Measurements from ENCODE around the gene BTK. TPM values are rescaled to one million over a fixed set of nuclear protein-coding genes. Genes with fewer than 3 reads are reported as not detected.

BTK gene
- polyA plus RNA-seq, 12 donors: 1.2 to 10.6 (median 2.5) TPM; not detected in 2

GRCh38 chrX:101394372-101394771 lies 8.4 kb upstream of the BTK start:
- DNase-seq: no peak

DNA sequence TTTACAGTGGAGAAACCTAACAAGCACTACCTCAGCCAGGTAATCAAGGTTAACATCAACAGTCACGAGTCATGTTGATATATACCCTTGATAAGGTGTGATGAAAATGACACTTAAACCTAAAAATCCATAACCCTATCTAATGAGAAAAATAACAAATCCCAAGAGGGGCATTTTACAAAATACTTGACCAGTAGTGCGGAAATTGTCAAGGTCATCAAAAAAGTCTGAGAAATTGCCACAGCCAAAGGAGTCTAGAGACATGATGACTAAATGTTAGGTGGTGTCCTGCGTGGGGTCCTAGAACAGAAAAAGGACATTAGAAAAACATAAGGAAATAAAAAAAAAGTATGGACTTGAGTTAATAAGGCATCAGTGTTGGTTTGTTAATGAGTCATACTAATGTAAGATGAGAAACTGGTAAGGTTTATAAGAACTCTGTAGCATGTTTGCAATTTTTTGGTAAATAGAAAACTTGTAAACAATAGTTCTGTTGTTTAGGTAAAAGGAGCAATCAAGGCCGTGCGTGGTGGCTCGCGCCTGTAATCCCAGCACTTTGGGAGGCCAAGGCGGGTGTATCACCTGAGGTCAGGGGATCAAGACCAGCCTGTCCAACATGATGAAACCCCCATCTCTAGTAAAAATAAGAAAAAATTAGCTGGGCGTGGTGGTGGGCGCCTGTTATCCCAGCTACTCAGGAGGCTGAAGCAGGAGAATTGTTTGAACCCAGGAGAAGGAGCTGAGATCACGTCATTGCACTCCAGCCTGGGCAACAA lies 7.7 kb upstream of the BTK start:
- DNase-seq: no peak

GRCh38 chrX:101391831-101392230 lies 5.8 kb upstream of the BTK start:
- no peak for DNase-seq

DNA sequence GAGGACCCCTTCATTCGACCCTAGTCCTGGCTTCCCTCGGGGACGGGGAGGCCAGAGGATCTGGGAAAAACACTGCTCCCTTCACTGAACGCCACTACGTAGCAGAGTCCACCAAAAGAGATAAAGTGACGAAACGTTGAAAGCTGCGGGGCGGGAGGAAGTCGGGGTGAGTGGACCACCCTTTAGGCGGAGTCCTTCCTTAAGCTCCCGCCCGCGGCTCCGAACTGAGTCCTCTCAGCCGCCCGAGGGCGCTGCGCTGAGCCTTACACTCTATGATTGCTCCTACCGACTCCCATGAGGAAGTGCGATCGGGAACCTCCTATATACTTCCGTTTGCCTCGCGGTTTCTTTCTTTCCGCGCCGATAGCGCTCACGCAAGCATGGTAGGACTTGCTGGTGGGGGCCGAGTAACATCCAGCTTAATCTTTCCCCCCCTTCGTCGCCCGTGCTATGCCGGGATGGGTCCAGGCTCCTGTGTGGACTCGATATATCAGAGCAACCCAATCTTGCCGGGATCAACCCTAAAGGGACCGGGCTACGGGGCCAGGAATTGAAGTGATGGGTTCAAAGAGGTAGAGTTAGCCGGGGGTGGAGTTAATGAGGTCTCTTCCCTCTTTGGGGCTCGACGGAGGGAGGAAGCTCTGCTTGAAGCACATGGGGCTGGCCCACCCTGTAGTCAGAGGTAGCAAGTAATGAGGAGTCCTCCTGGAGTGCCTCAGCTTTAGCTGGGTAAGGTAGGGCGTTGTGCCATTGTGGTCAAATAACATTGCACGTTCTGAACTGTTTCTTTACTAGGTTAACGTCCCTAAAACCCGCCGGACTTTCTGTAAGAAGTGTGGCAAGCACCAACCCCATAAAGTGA lies 4.9 kb upstream of the BTK start, which contains the start of gene RPL36A:
Gene RPL36A, plus strand, starts transcription at position 348 of the 862 bp plus-strand sequence. Its CDS starts 33 bp downstream, at position 381.
- peak; percentile 88 for DNase-seq

DNA sequence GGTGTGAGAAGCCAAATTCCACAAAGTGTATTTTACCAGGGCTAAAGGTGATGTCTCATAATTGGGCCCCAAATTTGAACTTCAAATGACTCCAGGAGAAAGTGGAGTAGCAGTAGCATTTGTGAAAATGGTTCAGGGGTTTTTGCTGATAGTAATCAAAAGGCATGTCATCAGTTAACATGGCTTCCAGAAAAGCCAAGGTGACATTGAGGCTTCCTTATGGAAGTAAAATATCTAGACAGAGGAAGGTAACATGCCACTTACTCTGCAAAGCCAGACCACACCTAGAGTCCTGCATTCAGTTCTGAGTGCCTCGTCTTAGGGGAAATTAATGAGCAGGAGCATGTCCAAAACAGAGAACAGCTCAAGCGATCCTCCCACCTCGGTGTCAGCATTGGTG lies 2.6 kb upstream of the BTK start:
- no peak for DNase-seq

- DNase-seq: no peak
Observed at GRCh38 chrX:101386542-101386885, 523 bp upstream of the BTK start.

DNA sequence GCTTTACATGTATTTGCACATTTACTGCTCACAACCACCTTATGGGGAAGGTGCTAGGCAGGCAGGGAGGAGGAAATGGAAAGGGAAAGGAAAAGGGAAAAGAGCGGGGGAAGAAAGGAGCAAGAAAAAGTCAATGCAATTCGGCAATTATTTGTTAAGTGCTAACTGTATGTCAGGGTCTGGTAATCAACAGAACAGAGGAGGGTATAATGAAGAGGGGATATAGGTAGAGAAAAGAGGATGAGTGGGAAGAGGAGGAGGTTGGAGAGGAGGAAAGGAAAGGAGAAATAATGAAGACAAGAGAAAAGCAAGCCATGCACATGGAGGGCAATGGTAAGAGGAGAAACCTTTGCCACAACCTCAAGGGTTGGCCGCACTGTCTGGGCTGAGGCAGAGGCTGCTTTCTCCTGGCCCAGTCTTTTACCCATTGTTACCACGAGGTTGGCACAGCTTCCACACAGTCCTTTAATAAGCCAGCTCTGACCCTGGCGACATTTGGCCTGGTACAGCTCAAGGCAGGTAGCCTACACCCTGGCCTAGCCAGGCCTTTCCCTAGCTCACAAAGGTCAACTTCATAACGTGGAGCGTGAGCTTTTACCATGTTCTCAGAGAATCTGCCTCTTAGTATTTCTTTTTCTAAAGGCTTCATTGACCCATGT lies 836 bp downstream of the BTK start:
- DNase-seq: no peak

GRCh38 chrX:101383679-101384205 lies 2.2 kb downstream of the BTK start:
- no peak for DNase-seq

DNA sequence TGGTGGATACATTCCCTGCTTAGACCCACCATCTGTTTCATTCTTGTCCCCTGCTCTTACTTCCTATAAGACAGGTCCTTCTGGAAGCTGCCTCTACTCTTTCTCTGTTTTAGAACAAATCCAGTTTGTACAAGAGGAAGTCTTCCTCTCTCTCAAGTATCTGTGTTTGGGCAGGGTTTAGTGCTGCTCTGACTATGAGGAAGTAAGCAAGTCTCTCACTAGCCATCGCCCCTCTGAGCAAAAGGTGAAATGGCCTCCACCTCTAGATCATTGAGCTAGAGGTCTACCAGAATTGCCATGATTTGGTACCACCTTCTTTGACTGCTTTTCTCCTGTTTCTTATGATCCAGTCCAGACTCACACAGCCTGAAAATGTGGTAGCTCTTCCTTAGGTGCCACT lies 8.4 kb downstream of the BTK start:
- DNase-seq: no peak

DNA sequence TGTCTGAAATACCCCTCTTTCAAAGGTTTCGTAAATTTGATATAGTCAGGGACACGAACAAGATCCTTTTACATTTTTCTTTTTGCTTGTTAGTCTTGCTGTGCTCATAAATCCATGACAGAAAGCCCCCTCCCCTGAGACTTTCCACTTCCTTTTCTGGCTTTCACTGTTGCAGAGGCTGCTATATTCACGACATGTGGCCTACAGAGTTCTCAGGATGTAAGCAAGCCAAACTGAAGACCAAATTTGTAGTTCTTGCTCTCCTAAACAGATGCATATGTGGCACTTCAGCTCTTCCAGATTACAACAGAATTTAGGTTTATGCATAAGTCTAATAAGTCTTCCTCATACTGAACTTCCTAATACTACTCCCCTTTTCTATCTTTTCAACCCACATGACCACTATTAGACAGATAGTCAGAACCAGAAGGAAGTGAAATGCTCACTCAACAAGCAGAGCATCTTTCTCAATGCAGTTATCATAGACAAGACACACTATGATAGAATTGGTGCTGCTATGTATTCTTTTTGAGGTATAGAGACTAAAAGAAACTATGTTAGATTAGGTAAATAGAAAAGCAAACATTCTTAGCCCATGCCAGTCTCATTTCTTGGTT lies 15.0 kb downstream of the BTK start:
- no peak for DNase-seq

DNA sequence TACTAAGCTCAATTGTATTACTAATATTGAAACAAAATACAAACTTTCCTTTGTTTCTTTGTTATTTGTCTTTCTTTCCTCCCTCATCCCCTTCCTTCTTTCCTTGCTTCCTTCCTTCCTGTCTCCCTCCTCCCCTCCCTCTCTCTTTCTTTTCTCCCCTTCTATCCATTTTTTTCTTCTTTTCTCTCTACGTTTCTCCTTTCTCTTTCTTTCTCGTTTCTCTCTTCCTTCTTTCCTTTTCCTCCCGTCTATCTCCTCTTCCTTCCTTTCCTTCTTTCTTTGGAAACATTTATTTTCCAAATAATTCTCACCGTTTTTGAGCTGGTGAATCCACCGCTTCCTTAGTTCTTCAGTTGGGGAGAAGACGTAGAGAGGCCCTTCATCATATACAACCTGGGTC lies 16.3 kb downstream of the BTK start:
- DNase-seq: no peak

DNA sequence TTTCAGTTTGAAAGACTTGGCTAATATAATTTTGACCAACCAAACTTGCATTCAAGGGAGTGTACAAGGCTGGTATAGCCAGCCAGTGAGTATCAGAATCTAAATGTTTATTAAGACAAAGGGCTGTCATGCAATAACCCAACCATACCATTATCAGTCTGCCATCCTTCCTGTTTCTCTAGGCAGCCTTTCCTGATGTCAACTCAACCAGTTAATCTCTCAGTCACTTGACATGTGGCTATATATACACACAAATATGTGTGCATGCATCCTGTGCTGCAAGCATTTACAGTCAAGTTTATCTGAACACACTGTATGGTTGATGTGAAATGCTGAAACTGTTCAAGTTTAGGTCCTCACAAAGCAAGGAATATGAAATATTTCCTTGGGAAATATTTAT lies 17.2 kb downstream of the BTK start:
- no peak for DNase-seq

DNA sequence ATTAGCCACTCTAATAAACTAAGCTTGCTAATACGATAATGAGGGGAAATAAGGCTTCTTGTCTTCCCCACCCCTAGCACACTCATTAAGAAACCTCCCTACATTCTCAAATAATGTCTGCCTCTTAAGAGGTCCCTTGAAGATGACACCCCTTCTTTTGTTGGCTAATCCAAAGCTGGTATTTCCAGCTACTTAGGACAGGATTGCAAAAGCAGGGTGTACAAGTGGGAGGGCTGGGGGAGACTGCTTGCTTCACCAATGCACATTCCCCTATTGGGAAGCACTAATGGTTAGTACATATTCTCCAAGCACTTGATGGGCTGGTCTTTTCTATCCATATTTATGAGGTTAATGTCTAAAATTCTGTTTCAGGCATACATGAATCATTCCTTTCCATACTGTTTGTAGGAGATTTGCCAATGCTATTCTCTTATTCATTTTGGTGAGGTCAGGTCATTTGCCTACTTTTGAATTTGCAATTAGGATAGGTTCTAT lies 20.6 kb downstream of the BTK start:
- no peak for DNase-seq

- DNase-seq: no peak
Observed at GRCh38 chrX:101362757-101363156, 23.2 kb downstream of the BTK start.

DNA sequence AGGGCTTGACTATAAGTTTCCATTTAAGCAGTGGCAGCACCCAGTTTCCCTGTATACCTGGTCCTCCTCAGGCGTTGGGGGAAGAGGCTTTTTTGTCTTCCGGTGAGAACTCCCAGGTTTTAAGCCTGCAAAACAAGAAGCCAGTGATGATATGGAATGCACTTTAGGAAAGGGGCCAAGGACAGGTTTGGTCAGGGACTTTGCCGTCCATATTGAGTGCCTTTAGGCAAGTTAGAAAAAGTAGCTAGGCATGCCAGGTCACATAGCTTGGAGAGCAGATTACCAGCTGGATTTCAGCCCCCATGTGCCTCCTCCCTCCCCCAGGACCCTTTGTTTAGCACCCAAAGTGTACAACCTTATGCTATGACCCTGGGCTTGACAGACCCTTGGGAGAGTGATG lies 23.9 kb downstream of the BTK start:
- DNase-seq: no peak

DNA sequence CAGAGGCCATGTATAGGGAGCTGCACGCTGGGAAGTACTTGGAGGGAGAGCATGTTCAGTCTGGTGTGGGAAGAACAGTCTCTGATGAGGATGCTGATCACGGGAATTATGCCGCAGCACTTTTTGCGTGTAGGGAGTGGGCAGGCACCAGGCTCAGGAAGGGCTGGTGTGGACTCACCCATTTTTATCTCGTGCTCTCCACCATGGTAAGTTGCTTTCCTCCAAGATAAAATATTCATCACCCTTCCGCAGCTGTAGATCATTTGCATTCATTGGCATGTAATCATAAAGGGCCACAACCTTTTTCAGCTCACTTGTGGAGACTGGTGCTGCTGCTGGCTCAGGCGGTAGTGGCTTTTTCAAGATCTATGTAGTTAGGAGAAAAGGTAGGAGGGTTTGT lies 25.6 kb downstream of the BTK start:
- DNase-seq: no peak

DNA sequence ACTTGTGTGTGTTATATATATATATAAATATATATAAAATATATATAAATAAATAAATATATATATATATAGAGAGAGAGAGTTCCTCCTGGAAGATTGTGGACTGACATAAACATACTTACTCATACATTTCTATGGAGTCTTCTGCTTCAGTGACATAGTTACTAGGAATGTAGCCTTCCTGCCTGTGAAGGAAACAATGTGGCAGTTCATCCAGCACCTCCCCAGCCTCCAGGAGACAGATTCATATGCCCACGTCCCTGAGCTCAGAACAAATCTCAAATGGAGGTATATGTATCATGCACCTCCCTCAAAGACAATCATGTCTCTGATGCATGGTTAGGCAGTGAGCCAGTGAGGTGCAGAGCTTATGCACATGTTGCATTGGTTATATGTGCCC lies 26.0 kb downstream of the BTK start:
- DNase-seq: no peak

GRCh38 chrX:101357166-101357795 lies 28.7 kb downstream of the BTK start:
- no peak for DNase-seq

DNA sequence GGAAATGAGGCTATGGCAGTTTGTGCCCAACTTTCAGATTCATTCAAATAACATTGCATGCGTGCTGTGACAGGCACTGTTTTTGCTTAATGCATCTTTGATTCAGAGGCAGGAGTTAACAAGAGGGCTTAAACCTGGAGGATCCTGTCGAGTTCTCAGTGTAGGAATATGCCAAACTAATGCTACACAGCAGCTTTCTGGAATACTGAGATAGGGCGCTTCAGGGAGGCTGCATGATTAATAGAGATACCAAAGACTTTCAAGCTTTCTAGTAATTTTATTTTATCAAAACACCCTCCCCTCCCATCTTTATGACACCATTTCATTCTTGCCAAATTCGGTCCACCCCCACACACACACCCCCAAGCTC lies 36.8 kb downstream of the BTK start:
- no peak for DNase-seq

DNA sequence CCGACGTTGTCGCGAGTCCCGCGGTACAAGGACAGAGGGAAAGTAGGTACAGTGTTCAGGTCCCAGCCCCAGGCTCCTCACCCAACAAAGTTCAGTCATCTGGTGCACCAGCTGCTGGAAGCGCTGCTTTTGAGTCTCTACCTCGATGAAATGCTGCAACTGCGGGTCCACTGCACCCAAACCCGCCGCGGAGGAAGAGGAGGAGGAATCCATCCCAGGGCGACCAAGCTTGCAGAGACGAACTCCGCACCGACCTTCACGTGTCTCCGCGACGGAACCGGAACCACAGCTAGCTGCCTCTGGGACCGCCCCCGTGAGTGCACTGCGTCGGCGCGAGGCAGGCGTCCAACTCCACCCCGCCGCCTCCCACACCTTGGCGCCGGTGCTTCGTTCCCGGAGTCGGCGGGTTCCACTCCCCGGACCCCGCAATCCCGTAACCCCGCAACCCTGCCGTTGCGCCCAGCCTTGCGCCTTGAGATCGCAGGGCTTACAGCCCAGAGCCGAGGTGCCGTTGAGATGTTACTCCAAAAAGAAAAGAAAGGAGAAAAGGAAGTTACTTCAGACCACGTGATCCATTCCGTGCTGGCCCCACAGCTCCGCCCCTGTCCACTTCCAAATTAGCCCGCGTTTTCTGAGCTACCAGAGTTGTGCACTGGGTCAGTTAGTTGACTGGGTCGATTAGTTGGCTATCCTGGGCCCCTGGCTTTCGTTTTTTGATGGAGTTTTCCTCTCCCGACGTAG lies 37.4 kb downstream of the BTK start, which contains the start of gene TIMM8A:
Gene TIMM8A, minus strand, starts transcription at position 291 of the 741 bp plus-strand sequence. Its CDS starts 78 bp downstream, at position 213.
- DNase-seq: peak; percentile 80

Measured in muscle of arm (tissue), 12 donors.